ENCODE data around the gene ETV6.

DNA sequence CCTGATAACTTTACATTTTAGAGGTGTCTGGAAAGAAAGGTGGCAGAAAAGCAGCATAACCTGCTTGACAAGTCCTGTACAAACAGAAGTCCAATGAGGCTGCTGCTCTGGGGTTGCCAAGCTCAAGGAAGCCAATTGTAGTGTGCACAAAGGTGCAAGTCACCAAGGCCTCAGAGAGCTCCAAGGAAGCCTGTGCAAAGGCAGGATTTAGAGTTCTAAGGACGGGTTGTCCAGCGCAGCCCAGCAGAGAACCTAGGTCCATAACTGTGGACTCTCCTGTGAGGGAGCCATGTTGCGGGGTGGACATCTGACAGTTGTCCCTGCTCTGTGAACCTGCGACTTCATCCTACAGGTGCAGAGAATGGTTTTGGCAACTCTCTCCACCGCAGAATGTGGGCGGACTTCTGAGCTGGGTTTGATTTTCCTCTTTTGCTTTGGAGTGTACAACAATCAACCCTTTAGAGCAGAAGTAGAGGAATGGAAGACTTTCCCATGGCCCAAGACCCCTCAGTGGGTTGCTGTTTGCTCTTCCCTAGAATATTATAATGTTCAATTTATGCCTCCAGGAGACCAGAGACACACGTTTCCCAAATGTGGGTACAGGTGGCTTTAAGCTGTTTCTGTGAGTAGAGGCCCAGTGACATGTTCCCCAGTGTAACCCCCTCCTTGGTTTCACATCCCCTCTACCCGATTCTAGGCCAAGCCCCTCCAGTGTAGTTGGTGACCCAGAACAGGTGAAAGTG, 81.0 kb downstream of the ETV6 start:
- TF ChIP-seq TAF1 (IDR thresholded peaks at IDR 0.05; ENCODE audit: borderline replicate concordance, insufficient read depth, low read length) (no peak), POLR2AphosphoS5 (IDR thresholded peaks at IDR 0.05; ENCODE audit: low read depth, low read length) (no peak), SIN3A (IDR thresholded peaks at IDR 0.05; ENCODE audit: borderline replicate concordance, insufficient read depth, low read length) (no peak), FOXP2 (optimal IDR thresholded peaks at IDR 0.05; ENCODE audit: borderline replicate concordance, extremely low read depth, extremely low read length, insufficient read depth) (no peak)
- TF ChIP-seq, protein P1, sequence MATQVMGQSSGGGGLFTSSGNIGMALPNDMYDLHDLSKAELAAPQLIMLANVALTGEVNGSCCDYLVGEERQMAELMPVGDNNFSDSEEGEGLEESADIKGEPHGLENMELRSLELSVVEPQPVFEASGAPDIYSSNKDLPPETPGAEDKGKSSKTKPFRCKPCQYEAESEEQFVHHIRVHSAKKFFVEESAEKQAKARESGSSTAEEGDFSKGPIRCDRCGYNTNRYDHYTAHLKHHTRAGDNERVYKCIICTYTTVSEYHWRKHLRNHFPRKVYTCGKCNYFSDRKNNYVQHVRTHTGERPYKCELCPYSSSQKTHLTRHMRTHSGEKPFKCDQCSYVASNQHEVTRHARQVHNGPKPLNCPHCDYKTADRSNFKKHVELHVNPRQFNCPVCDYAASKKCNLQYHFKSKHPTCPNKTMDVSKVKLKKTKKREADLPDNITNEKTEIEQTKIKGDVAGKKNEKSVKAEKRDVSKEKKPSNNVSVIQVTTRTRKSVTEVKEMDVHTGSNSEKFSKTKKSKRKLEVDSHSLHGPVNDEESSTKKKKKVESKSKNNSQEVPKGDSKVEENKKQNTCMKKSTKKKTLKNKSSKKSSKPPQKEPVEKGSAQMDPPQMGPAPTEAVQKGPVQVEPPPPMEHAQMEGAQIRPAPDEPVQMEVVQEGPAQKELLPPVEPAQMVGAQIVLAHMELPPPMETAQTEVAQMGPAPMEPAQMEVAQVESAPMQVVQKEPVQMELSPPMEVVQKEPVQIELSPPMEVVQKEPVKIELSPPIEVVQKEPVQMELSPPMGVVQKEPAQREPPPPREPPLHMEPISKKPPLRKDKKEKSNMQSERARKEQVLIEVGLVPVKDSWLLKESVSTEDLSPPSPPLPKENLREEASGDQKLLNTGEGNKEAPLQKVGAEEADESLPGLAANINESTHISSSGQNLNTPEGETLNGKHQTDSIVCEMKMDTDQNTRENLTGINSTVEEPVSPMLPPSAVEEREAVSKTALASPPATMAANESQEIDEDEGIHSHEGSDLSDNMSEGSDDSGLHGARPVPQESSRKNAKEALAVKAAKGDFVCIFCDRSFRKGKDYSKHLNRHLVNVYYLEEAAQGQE (IDR thresholded peaks at IDR 0.05; ENCODE audit: insufficient read depth in 1 of 2, low read depth in 2 of 2, low read length in 2 of 2) = no peak
